MM.1S (cell line): ENCODE results near the gene ARVCF.

Experiments used
- CTCF ChIP-seq: fragments of 300-600 bp; sonication (generic); IDR thresholded peaks from 2 replicates; pipeline ENCODE4 v1.5.1; 2016; ENCODE audit warnings: antibody characterized with exemption, low read length, mixed read lengths
- EZH2 ChIP-seq: fragments of 300-600 bp; sonication (generic); optimal IDR thresholded peaks from 2 replicates; pipeline ENCODE3; 2017; ENCODE audit warnings: low read depth, mild to moderate bottlenecking, antibody characterized with exemption, low read length, mixed read lengths
- EZH2phosphoT487 ChIP-seq: fragments of 300-600 bp; sonication (generic); IDR thresholded peaks from 2 replicates; pipeline ENCODE4 v1.6.1; 2018; ENCODE audit warnings: antibody characterized with exemption, low read length

- TF ChIP-seq CTCF = no peak
- no peak for TF ChIP-seq EZH2
- TF ChIP-seq EZH2phosphoT487 = no peak
Observed at GRCh38 chr22:19936513-19936912, 80.1 kb downstream of the ARVCF start.
